Measurements from ENCODE around the gene CAMLG. TPM values are rescaled to one million over a fixed set of nuclear protein-coding genes. Genes with fewer than 3 reads are reported as not detected.

CAMLG gene
- total and polyA plus RNA-seq, 9 of the 15 experiments (the other 6 are each of a cell fraction or from before 2014, with no cell fraction given): 11.3 to 22.0 (median 16.3) TPM

GRCh38 chr5:134792286-134792685 is 53.9 kb downstream of the CAMLG start:
- Histone ChIP-seq H3K9me3 (replicated peaks; ENCODE audit: control insufficient read depth, insufficient read depth, low read depth, low read length) (no peaks in the 10 kb centered on the region), H3K4me3 (no peak overlapping the region), H2AFZ (ENCODE audit: low read depth, low read length) (no peak overlapping the region), H3K9me1 (ENCODE audit: control insufficient read depth, insufficient read depth, low read length) (no peaks in the 10 kb centered on the region), H3K79me2 (ENCODE audit: control insufficient read depth, insufficient read depth, low read length) (no peaks in the 10 kb centered on the region), H3K27ac (ENCODE audit: extremely low read depth, low read depth, low read length) (no peak overlapping the region), H3K4me2 (ENCODE audit: insufficient read depth, low read length) (no peak overlapping the region), H3K9ac (ENCODE audit: insufficient read depth in 1 of 2, low read depth in 2 of 2, low read length in 2 of 2) (no peak overlapping the region), H3K27me3 (ENCODE audit: control insufficient read depth in 2 of 2, insufficient read depth in 2 of 2, low read length in 2 of 2) (no peaks in the 10 kb centered on the region), H3K4me1 (replicated peaks in 1 of 2; ENCODE audit: control insufficient read depth in 2 of 2, insufficient read depth in 2 of 2, low read length in 2 of 2) (no peaks in the 10 kb centered on the region), H4K20me1 (replicated peaks; ENCODE audit: control insufficient read depth, insufficient read depth, low read length) (no peaks in the 10 kb centered on the region), H3K36me3 (ENCODE audit: control insufficient read depth, insufficient read depth, low read length) (peaks cover 95% of the 10 kb centered on the region)
- WGBS (ENCODE audit: insufficient coverage, low coverage, missing lambda C conversion rate): 93% methylated on average over 3 of the region's 3 CpGs
- ATAC-seq (no peak), FAIRE-seq (no peak), DNase-seq (ENCODE audit: extremely low read depth in 1 of 4, low spot score in 3 of 4) (no peak)
- TF ChIP-seq SAFB (IDR thresholded peaks at IDR 0.05; ENCODE audit: borderline replicate concordance, low read depth, low read length) (no peak), ZC3H11A (IDR thresholded peaks at IDR 0.05; ENCODE audit: low read depth, low read length) (no peak), PCBP2 (IDR thresholded peaks at IDR 0.05; ENCODE audit: low read depth, low read length, poor library complexity, severe bottlenecking) (no peak), CAMTA2 (CRISPR knock-in tag; conservative IDR thresholded peaks at IDR 0.05) (no peak), E2F3 (CRISPR knock-in tag; IDR thresholded peaks at IDR 0.05) (no peak)
- in situ Hi-C loops (cut with MboI): no loop called here
- ChIA-PET CTCF (ENCODE audit: low intra/inter-chr PET ratio) (no interaction called here), POLR2A (interaction anchor here (0.8 kb wide), 1 partner anchor 9 kb away, joined by 3 read pairs; no protein-coding TSS in a partner anchor)
- BruUV-seq (replicated peaks): no TSS peak
- intact Hi-C loops (cut with micrococcal nuclease): no loop called here

DNA sequence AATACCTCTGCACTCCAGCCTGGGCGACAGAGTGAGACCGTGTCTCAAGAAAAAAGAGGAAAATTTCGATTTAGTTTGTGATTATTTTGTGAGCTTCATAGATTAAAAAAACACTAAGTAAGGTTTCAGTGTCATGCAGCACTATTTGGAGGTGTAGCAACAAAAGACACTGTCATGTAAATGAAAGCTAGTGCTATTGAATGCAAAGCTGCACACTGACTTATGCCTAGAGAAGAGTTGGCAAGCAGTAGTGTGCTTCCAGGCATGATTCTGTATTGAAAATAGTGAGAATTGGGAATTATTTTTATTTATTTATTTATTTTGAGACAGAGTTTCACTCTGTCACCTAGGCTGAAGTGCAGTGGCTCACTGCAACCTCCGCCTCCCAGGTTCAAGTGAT is 54.8 kb downstream of the CAMLG start:
- H3K4me3 ChIP-seq: no peak overlapping the region
- in situ Hi-C loops (cut with MboI): no loop called here
- H3K27ac ChIP-seq (ENCODE audit: extremely low read depth, low read depth, low read length): no peak overlapping the region
- no peaks in the 10 kb centered on the region for H3K9me1 ChIP-seq (ENCODE audit: control insufficient read depth, insufficient read depth, low read length)
- BruUV-seq (replicated peaks): no TSS peak
- H3K9me3 ChIP-seq (replicated peaks; ENCODE audit: control insufficient read depth, insufficient read depth, low read depth, low read length): no peaks in the 10 kb centered on the region
- FAIRE-seq: no peak
- POLR2A ChIA-PET: interaction anchor here (0.8 kb wide), 1 partner anchor 10 kb away, joined by 3 read pairs; no protein-coding TSS in a partner anchor
- intact Hi-C loops (cut with micrococcal nuclease): no loop called here
- no peaks in the 10 kb centered on the region for H3K27me3 ChIP-seq (ENCODE audit: control insufficient read depth in 2 of 2, insufficient read depth in 2 of 2, low read length in 2 of 2)
- H4K20me1 ChIP-seq (replicated peaks; ENCODE audit: control insufficient read depth, insufficient read depth, low read length): no peaks in the 10 kb centered on the region
- no peaks in the 10 kb centered on the region for H3K79me2 ChIP-seq (ENCODE audit: control insufficient read depth, insufficient read depth, low read length)
- no peak for DNase-seq (ENCODE audit: extremely low read depth in 1 of 4, low spot score in 3 of 4)
- 77% methylated on average over 4 of the region's 4 CpGs for WGBS (ENCODE audit: insufficient coverage, low coverage, missing lambda C conversion rate)
- no peak overlapping the region for H3K9ac ChIP-seq (ENCODE audit: insufficient read depth in 1 of 2, low read depth in 2 of 2, low read length in 2 of 2)
- H3K4me2 ChIP-seq (ENCODE audit: insufficient read depth, low read length): no peak overlapping the region
- no peaks in the 10 kb centered on the region for H3K4me1 ChIP-seq (replicated peaks in 1 of 2; ENCODE audit: control insufficient read depth in 2 of 2, insufficient read depth in 2 of 2, low read length in 2 of 2)
- no peak overlapping the region for H2AFZ ChIP-seq (ENCODE audit: low read depth, low read length)
- peaks cover 92% of the 10 kb centered on the region for H3K36me3 ChIP-seq (ENCODE audit: control insufficient read depth, insufficient read depth, low read length)
- ATAC-seq: no peak
- CTCF ChIA-PET (ENCODE audit: low intra/inter-chr PET ratio): no interaction called here
- TF ChIP-seq RREB1 (CRISPR knock-in tag; IDR thresholded peaks at IDR 0.05) (no peak), CC2D1A (IDR thresholded peaks at IDR 0.05) (no peak), PCBP2 (IDR thresholded peaks at IDR 0.05; ENCODE audit: low read depth, low read length, poor library complexity, severe bottlenecking) (no peak), ZNF23 (CRISPR knock-in tag; IDR thresholded peaks at IDR 0.05) (no peak), PHF8 (IDR thresholded peaks at IDR 0.05; ENCODE audit: borderline replicate concordance, low read length) (no peak), ZNF445 (CRISPR knock-in tag; IDR thresholded peaks at IDR 0.05; ENCODE audit: low read depth) (no peak), NFE2 (IDR thresholded peaks at IDR 0.05; ENCODE audit: low read depth) (no peak), ESRRB (CRISPR knock-in tag; IDR thresholded peaks at IDR 0.05; ENCODE audit: borderline replicate concordance) (no peak)

Data from K562 (cell line).